Stimulated activated CD8-positive, alpha-beta memory T cell treated with anti-CD3 and anti-CD28 coated beads, Interleukin-2, amount 100 ng/mL, for 48 hours (primary cell): Measurements from ENCODE around the gene ZMYND11.
"Not testable (repeated sequence)": the region's sequence is repeated elsewhere in the genome, so short reads cannot be mapped to it uniquely, and the experiment has no call there.

ENCODE experiments used
- DNase-seq, 2 donors: peaks; one replicate each; pipeline ENCODE4 v3.0.0-alpha.2; 2020; ENCODE audit warnings: low read depth in 2 of 2

Gene ZMYND11

GRCh38 chr10:132946-133898, 2.0 kb upstream of the ZMYND11 start:
- no peak for DNase-seq

GRCh38 chr10:134247-135131, 766 bp upstream of the ZMYND11 start:
- DNase-seq, result peak; percentile 18 to 19

GRCh38 chr10:135601-136464, 578 bp downstream of the ZMYND11 start:
- DNase-seq, result peak; percentile 39 to 50

GRCh38 chr10:136465-136762, 1.2 kb downstream of the ZMYND11 start:
- DNase-seq, result no peak

- peak; percentile 6 to 22 for DNase-seq
These were observed 1.8 kb downstream of the ZMYND11 start for GRCh38 chr10:137031-137430.

- DNase-seq, result no peak
These were observed 2.4 kb downstream of the ZMYND11 start for GRCh38 chr10:137606-138005.

- DNase-seq, result no peak
These were observed 7.1 kb downstream of the ZMYND11 start for GRCh38 chr10:142371-142770.

GRCh38 chr10:152915-153314, 17.7 kb downstream of the ZMYND11 start:
- no peak for DNase-seq

GRCh38 chr10:154348-154747, 19.1 kb downstream of the ZMYND11 start:
- no peak for DNase-seq

GRCh38 chr10:167383-167782, 32.1 kb downstream of the ZMYND11 start:
- no peak for DNase-seq

- DNase-seq, result no peak
These were observed 38.5 kb downstream of the ZMYND11 start for GRCh38 chr10:173741-174140.

- DNase-seq, result no peak
These were observed 41.4 kb downstream of the ZMYND11 start for GRCh38 chr10:176677-177076.

GRCh38 chr10:178208-178607, 43.0 kb downstream of the ZMYND11 start:
- no peak for DNase-seq

GRCh38 chr10:178723-179122, 43.5 kb downstream of the ZMYND11 start:
- DNase-seq, result no peak

- no peak for DNase-seq
These were observed 47.4 kb downstream of the ZMYND11 start for GRCh38 chr10:182441-183201.

GRCh38 chr10:184174-184573, 48.9 kb downstream of the ZMYND11 start:
- DNase-seq, result no peak

GRCh38 chr10:184911-185310, 49.7 kb downstream of the ZMYND11 start:
- no peak for DNase-seq

- not testable (repeated sequence) for DNase-seq
These were observed 50.3 kb downstream of the ZMYND11 start for GRCh38 chr10:185571-185970.

GRCh38 chr10:186911-187310, 51.7 kb downstream of the ZMYND11 start:
- no peak for DNase-seq

- no peak for DNase-seq
These were observed 53.3 kb downstream of the ZMYND11 start for GRCh38 chr10:188546-188945.

GRCh38 chr10:190216-190615, 55.0 kb downstream of the ZMYND11 start:
- no peak for DNase-seq
